Lung (tissue), 12 donors: ENCODE data around the gene ADGRG1. TPM values are rescaled to one million over a fixed set of nuclear protein-coding genes. Genes with fewer than 3 reads are reported as not detected.
A peak's percentile ranks its signal among the peaks of the same experiment; 100 is the strongest.

Source experiments
- ATAC-seq: fragments of 200-7000 bp; cut with Tn5 transposase; one replicate; pipeline ENCODE4 v1.9.1; 2020; ENCODE audit warnings: moderate number of reproducible peaks; ENCODE audit not compliant: insufficient read depth, low FRiP score
- DNase-seq, 3 donors: peaks; one replicate each; pipeline ENCODE4 v3.0.0-alpha.2; 2013 to 2017
- H3K27ac ChIP-seq, 2 donors: one replicate each; pipeline ENCODE4 v1.5.1; 2013; ENCODE audit warnings: mild to moderate bottlenecking in 2 of 2, moderate library complexity in 2 of 2, control low read depth in 1 of 2, inconsistent platforms in 1 of 2, low read depth in 1 of 2, low read length in 1 of 2
- H3K27me3 ChIP-seq, 3 donors: one replicate each; pipeline ENCODE4 v1.5.1; 2013; ENCODE audit warnings: low read length in 2 of 3; ENCODE audit not compliant: control insufficient read depth in 3 of 3, insufficient read depth in 3 of 3
- H3K36me3 ChIP-seq, 4 donors: one replicate each; pipeline ENCODE4 v1.5.1; 2013; ENCODE audit warnings: low read length in 4 of 4, mild to moderate bottlenecking in 1 of 4, moderate library complexity in 1 of 4; ENCODE audit not compliant: control insufficient read depth in 4 of 4, insufficient read depth in 4 of 4
- H3K4me1 ChIP-seq, 5 donors: one replicate each; pipeline ENCODE4 v1.5.1; 2013; ENCODE audit warnings: low read length in 5 of 5, mild to moderate bottlenecking in 2 of 5, moderate library complexity in 1 of 5; ENCODE audit not compliant: control insufficient read depth in 5 of 5, insufficient read depth in 5 of 5
- H3K4me3 ChIP-seq: one replicate; pipeline ENCODE4 v1.5.1; 2013; ENCODE audit warnings: mild to moderate bottlenecking, control low read depth, moderate library complexity
- H3K9ac ChIP-seq, 2 donors: one replicate each; pipeline ENCODE4 v1.5.1; 2013; ENCODE audit warnings: low read length in 2 of 2, control low read depth in 1 of 2; ENCODE audit not compliant: insufficient read depth in 1 of 2
- H3K9me3 ChIP-seq, 4 donors: one replicate each; pipeline ENCODE4 v1.5.1; 2013; ENCODE audit warnings: low read length in 3 of 4, mild to moderate bottlenecking in 1 of 4, moderate library complexity in 1 of 4; ENCODE audit not compliant: control insufficient read depth in 4 of 4, insufficient read depth in 3 of 4
- WGBS, 2 donors: extraction: QIAGEN DNeasy Blood & Tissue Kit; methylation state at CpG; one replicate each; pipeline ENCODE4 v1.1.7; 2013; 5-methylcytosine and 5-hydroxymethylcytosine counted together
- polyA plus RNA-seq, 2 donors: library from polyadenylated mRNA; stranded (reverse); fragments of 200-250 nt; gene quantifications; one replicate each; pipeline ENCODE4 v1.2.1, GENCODE V29; 2013
- total RNA-seq, 2 donors: library from RNA; depleted of rRNA in 1 of 2; stranded (reverse); fragments of >200 nt in 1 of 2; gene quantifications; one replicate each; pipeline ENCODE4 v1.2.1, GENCODE V29; 2014 to 2021
- TF ChIP-seq, protein P1 (sequence below): IDR thresholded peaks from 2 replicates; pipeline ENCODE4 v1.5.1; 2012; ENCODE audit warnings: mild to moderate bottlenecking; ENCODE audit errors: control extremely low read depth, extremely low read depth
- donor health status: control.
- donor health status: control.
- donor health status: Bipolar disorder and iron deficiency.
- donor health status: healthy.
- donor health status: DM: yes; HTN: yes; CAD: no.

ADGRG1 gene
- total and polyA plus RNA-seq, 4 donors, result 8.8 to 74.4 (median 28.0) TPM

- H3K27ac ChIP-seq, result peak within 1 kb of the TSS in 1 of 2 donors; percentile 61
- no peaks in the 10 kb centered on the region for H3K9me3 ChIP-seq
- DNase-seq (no peak), ATAC-seq (no peak)
- H3K4me3 ChIP-seq, result no peak within 1 kb of the TSS
- no peaks in the 10 kb centered on the region for H3K27me3 ChIP-seq
- WGBS, 2 donors, result 56 to 78% methylated on average over 8 to 11 of the region's 11 CpGs
- H3K36me3 ChIP-seq, result peaks cover 0 to 8% (median 0%) of the 10 kb centered on the region in 4 donors
- H3K4me1 ChIP-seq, result no peaks in the 10 kb centered on the region
- H3K9ac ChIP-seq, result no peak within 1 kb of the TSS
- TF ChIP-seq, protein P1, sequence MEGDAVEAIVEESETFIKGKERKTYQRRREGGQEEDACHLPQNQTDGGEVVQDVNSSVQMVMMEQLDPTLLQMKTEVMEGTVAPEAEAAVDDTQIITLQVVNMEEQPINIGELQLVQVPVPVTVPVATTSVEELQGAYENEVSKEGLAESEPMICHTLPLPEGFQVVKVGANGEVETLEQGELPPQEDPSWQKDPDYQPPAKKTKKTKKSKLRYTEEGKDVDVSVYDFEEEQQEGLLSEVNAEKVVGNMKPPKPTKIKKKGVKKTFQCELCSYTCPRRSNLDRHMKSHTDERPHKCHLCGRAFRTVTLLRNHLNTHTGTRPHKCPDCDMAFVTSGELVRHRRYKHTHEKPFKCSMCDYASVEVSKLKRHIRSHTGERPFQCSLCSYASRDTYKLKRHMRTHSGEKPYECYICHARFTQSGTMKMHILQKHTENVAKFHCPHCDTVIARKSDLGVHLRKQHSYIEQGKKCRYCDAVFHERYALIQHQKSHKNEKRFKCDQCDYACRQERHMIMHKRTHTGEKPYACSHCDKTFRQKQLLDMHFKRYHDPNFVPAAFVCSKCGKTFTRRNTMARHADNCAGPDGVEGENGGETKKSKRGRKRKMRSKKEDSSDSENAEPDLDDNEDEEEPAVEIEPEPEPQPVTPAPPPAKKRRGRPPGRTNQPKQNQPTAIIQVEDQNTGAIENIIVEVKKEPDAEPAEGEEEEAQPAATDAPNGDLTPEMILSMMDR, result no peak
Measured at GRCh38 chr16:57668263-57668571, 39.8 kb downstream of the ADGRG1 start, which contains the start of gene ADGRG3. TSS of gene ADGRG3 (plus strand) at chr16:57668306. CDS start at chr16:57668348, 42 bp downstream.

DNA sequence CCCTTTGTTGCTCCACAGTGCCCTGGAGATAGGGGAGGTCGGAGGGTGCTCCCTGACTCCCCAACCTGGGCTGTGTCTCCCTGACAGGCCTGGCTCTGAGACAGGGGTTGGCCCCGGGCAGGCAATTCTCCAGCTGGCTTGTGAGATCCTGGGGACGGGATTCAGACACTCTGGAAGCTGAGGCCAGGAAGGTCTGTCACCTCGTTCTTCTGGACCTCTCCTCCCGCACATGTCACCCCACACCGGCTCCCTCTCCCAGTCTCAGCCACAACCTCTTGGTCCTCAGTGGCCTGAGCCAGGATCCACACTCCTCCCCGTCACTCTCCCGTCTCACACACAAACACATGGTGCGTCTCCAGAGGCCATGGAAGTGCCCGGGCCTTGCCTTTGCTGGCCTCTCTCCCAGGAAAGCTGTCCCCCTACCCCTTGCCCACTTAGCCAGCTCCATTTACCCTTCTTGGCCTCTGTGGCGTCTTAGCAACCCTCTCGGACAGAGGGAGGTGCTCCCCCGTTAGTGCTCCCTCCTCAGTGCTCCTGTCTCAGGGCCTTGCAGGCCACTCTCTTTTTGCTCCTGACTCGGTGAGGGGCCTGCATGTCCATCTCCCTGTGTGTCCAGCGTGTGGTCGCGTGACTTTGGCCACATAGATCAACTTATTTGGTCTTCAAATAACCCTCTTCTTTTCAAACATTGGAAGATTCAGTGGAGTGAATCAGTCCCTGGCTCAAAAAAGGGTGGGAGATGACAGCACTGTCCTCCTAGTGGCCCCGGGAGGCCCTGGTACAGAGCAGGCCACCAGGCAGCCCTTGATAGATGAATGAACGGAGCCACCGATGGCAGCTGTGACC lies 40.4 kb downstream of the ADGRG1 start:
- TF ChIP-seq, protein P1, result no peak
- H3K9ac ChIP-seq, result no peak overlapping the region
- no peak overlapping the region for H3K4me3 ChIP-seq
- ATAC-seq (no peak), DNase-seq (no peak)
- peaks cover 0 to 2% (median 0%) of the 10 kb centered on the region in 3 donors for H3K27me3 ChIP-seq
- no peaks in the 10 kb centered on the region for H3K9me3 ChIP-seq
- H3K36me3 ChIP-seq, result peaks cover 0 to 2% (median 0%) of the 10 kb centered on the region in 4 donors
- 83 to 87% methylated on average over 20 of the region's 20 CpGs for WGBS, 2 donors
- peak overlapping the region in 1 of 2 donors; percentile 17 for H3K27ac ChIP-seq
- no peaks in the 10 kb centered on the region for H3K4me1 ChIP-seq

GRCh38 chr16:57669476-57670162 lies 41.2 kb downstream of the ADGRG1 start:
- DNase-seq, result no peak

More at GRCh38 chr16:57669476-57670162, 41.2 kb downstream of the ADGRG1 start:
- no peak overlapping the region for H3K4me3 ChIP-seq
- peaks cover 0 to 2% (median 0%) of the 10 kb centered on the region in 4 donors for H3K36me3 ChIP-seq
- no peak overlapping the region for H3K27ac ChIP-seq
- no peak overlapping the region for H3K9ac ChIP-seq
- WGBS, 2 donors, result 59 to 83% methylated on average over 12 of the region's 12 CpGs
- H3K27me3 ChIP-seq, result peaks cover 0 to 2% (median 0%) of the 10 kb centered on the region in 3 donors
- no peaks in the 10 kb centered on the region for H3K9me3 ChIP-seq
- ATAC-seq, result peak; percentile 16
- TF ChIP-seq, protein P1, result no peak
- H3K4me1 ChIP-seq, result no peaks in the 10 kb centered on the region
